ENCODE measurements around the gene LYZL6. TPM values are rescaled to one million over a fixed set of nuclear protein-coding genes. Genes with fewer than 3 reads are reported as not detected.

The LYZL6 gene
- total RNA-seq, 4 donors from 2014 or later = not detected

GRCh38 chr17:35936063-35936462, 7.5 kb downstream of the LYZL6 start:
- no peak for DNase-seq (ENCODE audit: low spot score in 2 of 2)
- H3K9me3 ChIP-seq = no peaks in the 10 kb centered on the region
- no peak overlapping the region for H3K27ac ChIP-seq
- WGBS, 2 donors = 91 to 94% methylated on average over 5 of the region's 5 CpGs
- no peak overlapping the region for H3K4me3 ChIP-seq
- H3K27me3 ChIP-seq = no peaks in the 10 kb centered on the region
- H3K4me1 ChIP-seq = peaks cover 0 to 24% (median 7%) of the 10 kb centered on the region in 4 donors
- H3K36me3 ChIP-seq = no peaks in the 10 kb centered on the region
- TF ChIP-seq EP300 (IDR thresholded peaks at IDR 0.05) (no peak), CTCF (IDR thresholded peaks at IDR 0.05) (no peak), POLR2A (IDR thresholded peaks at IDR 0.05) (no peak)

GRCh38 chr17:35934760-35935159, 8.8 kb downstream of the LYZL6 start:
- Histone ChIP-seq H3K27ac (no peak overlapping the region), H3K4me3 (no peak overlapping the region), H3K27me3 (no peaks in the 10 kb centered on the region), H3K4me1 (peaks cover 0 to 37% (median 20%) of the 10 kb centered on the region in 4 donors), H3K9me3 (no peaks in the 10 kb centered on the region), H3K36me3 (no peaks in the 10 kb centered on the region)
- DNase-seq (ENCODE audit: low spot score in 2 of 2) = no peak
- 90 to 91% methylated on average over 10 of the region's 10 CpGs for WGBS, 2 donors
- TF ChIP-seq CTCF (IDR thresholded peaks at IDR 0.05) (no peak), POLR2A (IDR thresholded peaks at IDR 0.05) (no peak), EP300 (IDR thresholded peaks at IDR 0.05) (no peak)

DNA sequence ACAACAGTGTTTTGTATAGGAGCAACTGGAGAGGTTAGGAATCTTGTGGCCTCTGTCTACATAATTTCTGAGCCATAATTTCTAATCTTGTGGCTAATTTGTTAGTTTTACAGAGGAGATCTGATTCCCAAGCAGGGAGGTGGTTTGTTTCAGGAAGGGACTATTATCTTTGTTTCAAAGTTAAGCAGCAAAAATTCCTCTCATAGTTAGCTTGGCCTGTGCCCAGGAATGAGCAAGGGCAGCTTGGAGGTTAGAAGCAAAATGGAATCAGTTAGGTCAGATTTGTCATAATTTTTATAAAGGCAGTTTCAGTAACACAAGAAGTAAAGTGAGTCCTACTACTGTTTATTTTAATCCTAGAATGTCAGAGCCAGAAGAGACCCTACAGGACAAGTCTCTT, 10.9 kb downstream of the LYZL6 start:
- Histone ChIP-seq H3K36me3 (no peaks in the 10 kb centered on the region), H3K4me3 (peak overlapping the region in 1 of 4 donors; percentile 18), H3K27ac (peak overlapping the region in 2 of 4 donors; percentile 38 to 79), H3K27me3 (no peaks in the 10 kb centered on the region), H3K4me1 (peaks cover 0 to 40% (median 20%) of the 10 kb centered on the region in 4 donors), H3K9me3 (no peaks in the 10 kb centered on the region)
- TF ChIP-seq CTCF (IDR thresholded peaks at IDR 0.05) = no peak
- no peak for TF ChIP-seq EP300 (IDR thresholded peaks at IDR 0.05)
- TF ChIP-seq POLR2A (IDR thresholded peaks at IDR 0.05) = no peak
- no peak for DNase-seq (ENCODE audit: low spot score in 2 of 2)

GRCh38 chr17:35931794-35932425, 11.6 kb downstream of the LYZL6 start:
- H3K9me3 ChIP-seq = no peaks in the 10 kb centered on the region
- WGBS, 2 donors = 27 to 30% methylated on average over 6 of the region's 6 CpGs
- peak overlapping the region in 1 of 4 donors; percentile 18 for H3K4me3 ChIP-seq
- peaks cover 0 to 40% (median 20%) of the 10 kb centered on the region in 4 donors for H3K4me1 ChIP-seq
- TF ChIP-seq POLR2A (IDR thresholded peaks at IDR 0.05) (no peak), EP300 (IDR thresholded peaks at IDR 0.05) (no peak)
- DNase-seq (ENCODE audit: low spot score in 2 of 2) = peak in 1 of 2 donors; percentile 11
- no peaks in the 10 kb centered on the region for H3K36me3 ChIP-seq
- H3K27me3 ChIP-seq = no peaks in the 10 kb centered on the region
- peak overlapping the region in 2 of 4 donors; percentile 38 to 79 for H3K27ac ChIP-seq

- peak in 1 of 2 donors; percentile 13 for DNase-seq (ENCODE audit: low spot score in 2 of 2)
- H3K27me3 ChIP-seq = no peaks in the 10 kb centered on the region
- H3K4me1 ChIP-seq = peaks cover 0 to 40% (median 20%) of the 10 kb centered on the region in 4 donors
- H3K9me3 ChIP-seq = no peaks in the 10 kb centered on the region
- TF ChIP-seq EP300 (IDR thresholded peaks at IDR 0.05) = no peak
- TF ChIP-seq POLR2A (IDR thresholded peaks at IDR 0.05) = no peak
- TF ChIP-seq CTCF (IDR thresholded peaks at IDR 0.05) = no peak
- peak within 1 kb of the TSS; percentile 5 to 50 (median 33) for H3K4me3 ChIP-seq
- no peaks in the 10 kb centered on the region for H3K36me3 ChIP-seq
- WGBS, 2 donors = 2 to 3% methylated on average over 35 of the region's 35 CpGs
- peak within 1 kb of the TSS in 2 of 4 donors; percentile 38 to 79 for H3K27ac ChIP-seq
Measured at GRCh38 chr17:35930211-35931065, 13.1 kb downstream of the LYZL6 start, which contains the start of gene RDM1. Gene RDM1 (minus strand): TSS chr17:35930773. CDS start chr17:35930727, 46 bp downstream.

Data from tibial nerve (tissue), 4 donors.